ENCODE measurements around the gene SLC40A1.

- TF ChIP-seq CTCF (conservative IDR thresholded peaks at IDR 0.05; ENCODE audit: low read length) (no peak), EZH2phosphoT487 (IDR thresholded peaks at IDR 0.05; ENCODE audit: borderline replicate concordance) (no peak)
Observed at GRCh38 chr2:189599245-189599644, 18.7 kb upstream of the SLC40A1 start.
